GM21576 (cell line): ENCODE data around the gene RPS6KB1.
"Not testable (repeated sequence)": the region's sequence is repeated elsewhere in the genome, so short reads cannot be mapped to it uniquely, and the experiment has no call there.

ENCODE experiments used
- ATAC-seq: cut with Tn5 transposase; IDR thresholded peaks from one replicate; pipeline ENCODE4 v1.9.1; 2021; ENCODE audit warnings: mild to moderate bottlenecking, moderate library complexity; ENCODE audit not compliant: unreplicated experiment

The RPS6KB1 gene

DNA sequence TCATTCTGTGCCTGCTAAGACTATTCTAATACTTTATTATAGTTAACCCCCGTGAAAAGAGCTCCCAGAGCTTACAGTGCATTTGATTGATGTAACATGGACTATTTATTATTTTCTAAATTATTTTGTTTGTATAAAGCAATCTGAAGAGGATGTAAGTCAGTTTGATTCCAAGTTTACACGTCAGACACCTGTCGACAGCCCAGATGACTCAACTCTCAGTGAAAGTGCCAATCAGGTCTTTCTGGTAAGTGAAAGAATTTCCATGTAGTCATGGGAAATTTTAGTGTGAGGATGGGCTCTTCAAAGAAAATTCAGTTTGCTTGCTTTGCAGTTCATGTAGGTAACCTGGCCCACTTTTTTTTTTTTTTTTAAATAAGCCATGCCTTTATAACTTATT, 47.8 kb downstream of the RPS6KB1 start:
- not testable (repeated sequence) for ATAC-seq

- ATAC-seq = no peak
These were observed 48.2 kb downstream of the RPS6KB1 start for GRCh38 chr17:59941131-59941530.

GRCh38 chr17:59946433-59946832, 53.5 kb downstream of the RPS6KB1 start:
- not testable (repeated sequence) for ATAC-seq

DNA sequence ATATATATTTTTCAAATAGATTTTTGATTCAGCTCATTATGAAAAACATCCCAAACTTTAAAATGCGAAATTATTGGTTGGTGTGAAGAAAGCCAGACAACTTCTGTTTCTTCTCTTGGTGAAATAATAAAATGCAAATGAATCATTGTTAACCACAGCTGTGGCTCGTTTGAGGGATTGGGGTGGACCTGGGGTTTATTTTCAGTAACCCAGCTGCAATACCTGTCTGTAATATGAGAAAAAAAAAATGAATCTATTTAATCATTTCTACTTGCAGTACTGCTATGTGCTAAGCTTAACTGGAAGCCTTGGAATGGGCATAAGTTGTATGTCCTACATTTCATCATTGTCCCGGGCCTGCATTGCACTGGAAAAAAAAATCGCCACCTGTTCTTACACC, 54.4 kb downstream of the RPS6KB1 start:
- ATAC-seq = not testable (repeated sequence)

- no peak for ATAC-seq
These were observed 57.1 kb downstream of the RPS6KB1 start for GRCh38 chr17:59950049-59950448.

GRCh38 chr17:59954856-59955255, 61.9 kb downstream of the RPS6KB1 start:
- no peak for ATAC-seq

GRCh38 chr17:59959574-59959973, 66.7 kb downstream of the RPS6KB1 start:
- ATAC-seq = not testable (repeated sequence)

- ATAC-seq = no peak
These were observed 69.9 kb downstream of the RPS6KB1 start for GRCh38 chr17:59962739-59963318.

DNA sequence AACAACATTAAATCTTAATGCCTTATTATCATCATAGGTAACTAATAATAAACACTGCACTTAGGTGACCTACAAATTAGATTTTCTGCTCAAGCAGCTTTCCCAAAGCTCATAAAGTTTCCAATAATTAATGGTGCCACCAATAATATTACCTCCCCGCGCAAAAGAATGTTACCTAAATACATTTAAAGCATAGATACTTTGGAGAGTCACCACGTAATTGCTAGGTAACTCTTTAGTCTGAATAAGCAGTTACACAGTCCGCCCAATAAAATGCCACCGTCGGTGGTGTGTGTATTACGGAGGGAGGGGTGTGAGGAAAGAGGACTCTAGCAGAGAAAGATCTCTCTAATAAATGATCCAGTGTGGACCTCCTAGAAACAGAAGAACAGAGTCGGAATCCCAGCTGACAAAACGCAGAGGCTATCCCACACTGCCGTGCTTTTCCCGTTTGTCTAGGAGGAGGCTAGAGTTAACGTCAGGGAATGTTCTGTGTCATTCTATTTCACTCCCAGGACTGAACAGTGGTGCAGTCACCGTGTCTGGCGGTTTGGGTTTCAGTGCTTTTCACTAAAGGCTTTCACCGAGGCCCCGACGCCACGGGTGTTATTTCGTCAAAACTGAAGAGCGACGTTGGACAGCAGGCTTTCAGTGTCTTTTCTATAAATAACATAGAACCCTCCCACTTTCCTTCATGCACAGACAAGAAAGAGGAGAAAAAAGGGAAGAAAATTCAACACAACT, 71.0 kb downstream of the RPS6KB1 start:
- peak; percentile 28 for ATAC-seq

GRCh38 chr17:59964482-59965328, 71.8 kb downstream of the RPS6KB1 start, which contains the start of gene RNFT1:
TSS of gene RNFT1 (minus strand) at chr17:59964740. CDS start at chr17:59964663, 77 bp downstream.
- ATAC-seq = peak; percentile 71

- ATAC-seq = not testable (repeated sequence)
These were observed 78.8 kb downstream of the RPS6KB1 start for GRCh38 chr17:59971771-59972170.

GRCh38 chr17:59972778-59973177, 79.9 kb downstream of the RPS6KB1 start:
- no peak for ATAC-seq

DNA sequence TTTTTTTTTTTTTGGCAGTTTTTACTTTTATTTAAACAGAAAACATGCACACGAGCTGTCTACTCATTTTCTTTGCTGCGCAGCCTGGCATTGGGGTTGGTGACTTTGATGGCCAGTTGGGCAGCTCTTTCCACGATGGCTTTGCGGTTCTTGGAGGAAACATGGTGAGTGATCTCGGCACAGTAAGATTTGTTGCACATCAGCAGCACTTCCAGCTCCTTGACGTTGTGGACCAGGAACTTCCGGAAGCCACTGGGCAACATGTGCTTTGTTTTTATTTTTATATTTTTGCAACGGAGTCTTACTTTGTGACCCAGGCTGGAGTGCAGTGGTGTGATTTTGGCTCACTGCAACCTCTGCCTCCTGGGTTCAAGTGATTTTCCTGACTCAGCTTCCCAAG, 80.6 kb downstream of the RPS6KB1 start:
- ATAC-seq = not testable (repeated sequence)

- not testable (repeated sequence) for ATAC-seq
These were observed 82.2 kb downstream of the RPS6KB1 start for GRCh38 chr17:59975166-59975565.

GRCh38 chr17:59996608-59997007, 103.7 kb downstream of the RPS6KB1 start:
- ATAC-seq = not testable (repeated sequence)
